NCI-H1417 (cell line): ENCODE results near the gene PACSIN1.

Experiments
- DNase-seq, 3 experiments: peaks; one replicate each; lab custom pipeline; 2025; lab: John Stamatoyannopoulos, UW

The PACSIN1 gene

DNA sequence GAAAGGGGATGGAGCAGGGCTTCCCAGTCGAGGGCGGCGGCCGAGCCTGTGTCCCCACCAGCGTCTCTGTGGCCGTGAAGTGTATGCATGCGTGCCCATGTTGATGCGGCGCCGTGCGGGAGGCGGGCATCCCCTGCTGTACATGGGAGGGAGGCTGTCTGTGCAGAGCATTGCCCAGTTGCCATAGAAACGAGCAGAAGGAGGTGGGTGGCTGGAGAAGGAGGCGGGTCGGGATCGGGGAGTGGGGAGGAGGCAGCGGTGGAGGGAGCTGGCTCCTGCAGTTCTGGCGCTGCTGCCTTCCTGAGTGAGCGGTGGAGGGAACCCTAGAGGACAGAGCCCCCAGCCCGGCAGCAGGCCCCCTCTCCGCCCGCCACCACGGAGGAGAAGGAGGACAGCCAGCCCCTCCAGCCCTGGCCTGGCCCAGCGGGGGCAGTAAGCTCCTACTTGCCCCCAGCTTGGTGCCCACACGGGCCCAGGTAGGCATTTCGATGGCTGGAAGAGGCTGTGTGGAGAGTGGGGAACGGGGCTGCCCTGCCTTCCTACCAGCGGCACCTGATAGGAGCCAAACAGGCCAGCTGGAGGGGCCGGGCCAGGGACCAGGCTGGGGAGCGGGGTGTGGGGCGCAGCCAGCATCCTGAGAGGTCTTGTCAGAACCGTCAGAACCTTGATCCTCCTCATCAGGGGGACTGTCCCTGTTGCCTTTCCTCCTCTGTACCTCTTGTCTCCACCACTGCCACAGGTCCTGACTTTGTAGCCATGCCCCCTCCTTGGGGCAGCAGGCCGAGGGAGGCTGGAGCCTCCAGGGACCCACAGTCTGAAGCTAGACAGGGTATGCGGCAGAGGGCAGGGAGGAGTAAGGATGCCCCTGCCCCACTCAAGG is 49.0 kb downstream of the PACSIN1 start:
- peak in 2 of 3 experiments; percentile 43 to 78 for DNase-seq

DNA sequence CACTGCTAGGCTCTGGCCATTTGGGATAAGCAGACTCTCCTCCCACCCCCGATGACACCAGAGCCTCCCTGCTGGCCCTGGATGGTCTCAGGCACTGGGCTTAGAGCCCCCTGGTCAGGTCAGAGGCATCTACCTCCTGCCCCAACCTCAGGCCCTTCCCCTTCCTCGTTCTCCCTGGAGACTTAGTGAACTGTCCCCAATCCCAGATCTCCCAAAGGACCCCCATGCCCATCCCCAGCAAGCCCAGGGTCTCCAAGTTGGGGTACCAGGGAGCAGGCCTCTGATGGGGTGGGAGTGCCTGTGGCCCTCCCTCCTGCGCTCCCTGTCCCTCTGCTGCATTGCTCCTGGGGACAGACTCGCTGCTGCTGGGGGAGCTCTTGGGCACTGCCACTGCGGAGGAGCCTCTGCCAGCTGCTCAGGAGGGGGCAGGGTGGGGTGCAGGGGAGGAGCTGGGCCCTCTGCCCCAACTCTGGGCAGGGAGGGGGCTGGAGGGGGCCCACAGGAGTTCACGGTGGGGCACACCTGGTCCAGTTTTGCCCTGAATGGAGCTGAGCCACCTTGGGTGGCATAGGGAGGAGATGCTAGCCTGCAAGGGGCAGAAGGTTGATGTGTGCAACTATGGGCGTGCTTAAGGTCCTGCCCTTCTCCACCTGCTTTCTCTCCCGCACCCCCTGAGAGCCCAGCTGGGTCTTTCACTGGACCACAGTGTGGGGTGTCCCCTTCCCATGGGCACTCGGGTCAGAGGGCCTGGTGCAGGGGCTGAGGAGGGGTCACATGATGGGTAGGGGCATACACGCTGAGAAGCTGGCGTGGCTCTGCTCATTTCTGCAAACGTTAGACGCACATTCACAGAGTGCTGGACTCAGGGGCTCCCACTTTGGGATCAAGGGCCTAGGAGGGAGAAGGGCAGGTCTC is 49.9 kb downstream of the PACSIN1 start:
- DNase-seq = no peak

DNA sequence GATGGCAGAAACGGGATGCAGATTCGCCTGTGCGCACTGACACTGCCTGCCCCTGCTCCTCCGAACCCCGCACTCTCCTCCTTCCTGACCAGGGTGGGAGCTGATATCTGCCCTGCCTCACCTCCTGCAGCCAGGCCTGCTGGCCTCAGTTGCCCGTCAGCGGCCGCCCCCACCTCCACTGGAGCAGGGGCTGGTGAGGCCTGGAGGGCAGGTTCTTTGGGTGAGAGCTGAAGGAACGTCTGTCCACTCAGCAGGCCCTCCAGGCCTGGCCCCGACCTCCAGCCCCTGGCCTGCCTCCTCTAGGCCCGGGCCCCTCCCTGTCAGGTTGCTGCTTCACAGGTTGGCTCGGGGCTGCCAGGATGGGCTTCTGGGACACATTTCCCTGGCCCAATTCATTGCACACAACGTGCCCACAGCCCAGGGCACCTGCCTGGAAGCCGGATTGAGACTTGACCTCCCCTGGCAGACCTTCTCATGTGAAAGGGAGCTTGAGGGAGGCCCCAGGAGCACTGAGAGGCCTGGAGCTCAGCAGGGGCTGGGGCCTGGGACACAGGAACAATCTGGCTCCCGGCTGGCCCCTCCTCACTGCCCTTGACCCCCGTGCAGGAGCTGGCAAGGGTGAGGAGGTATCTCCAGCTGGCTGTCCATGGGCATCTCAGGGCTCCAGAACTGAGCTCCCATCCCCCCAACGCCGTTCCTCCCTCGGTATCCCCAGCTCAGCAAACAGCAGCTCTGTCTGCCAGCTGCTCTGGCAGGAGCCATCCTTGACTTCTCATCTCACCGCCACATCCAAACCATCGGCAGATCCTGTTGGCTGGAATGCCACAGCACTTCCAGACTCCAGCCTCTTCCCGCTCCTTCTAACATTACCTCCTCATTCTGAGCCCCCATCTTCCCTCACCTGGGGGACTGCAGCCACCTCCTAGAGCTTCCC is 50.8 kb downstream of the PACSIN1 start:
- no peak for DNase-seq

- no peak for DNase-seq
These were observed 51.6 kb downstream of the PACSIN1 start for GRCh38 chr6:34517461-34517881.

GRCh38 chr6:34517966-34518365 is 52.1 kb downstream of the PACSIN1 start:
- DNase-seq = no peak

GRCh38 chr6:34518669-34519365 is 52.9 kb downstream of the PACSIN1 start:
- no peak for DNase-seq

- DNase-seq = no peak
These were observed 54.2 kb downstream of the PACSIN1 start for GRCh38 chr6:34519971-34520644.

- no peak for DNase-seq
These were observed 55.0 kb downstream of the PACSIN1 start for GRCh38 chr6:34520645-34521462.

DNA sequence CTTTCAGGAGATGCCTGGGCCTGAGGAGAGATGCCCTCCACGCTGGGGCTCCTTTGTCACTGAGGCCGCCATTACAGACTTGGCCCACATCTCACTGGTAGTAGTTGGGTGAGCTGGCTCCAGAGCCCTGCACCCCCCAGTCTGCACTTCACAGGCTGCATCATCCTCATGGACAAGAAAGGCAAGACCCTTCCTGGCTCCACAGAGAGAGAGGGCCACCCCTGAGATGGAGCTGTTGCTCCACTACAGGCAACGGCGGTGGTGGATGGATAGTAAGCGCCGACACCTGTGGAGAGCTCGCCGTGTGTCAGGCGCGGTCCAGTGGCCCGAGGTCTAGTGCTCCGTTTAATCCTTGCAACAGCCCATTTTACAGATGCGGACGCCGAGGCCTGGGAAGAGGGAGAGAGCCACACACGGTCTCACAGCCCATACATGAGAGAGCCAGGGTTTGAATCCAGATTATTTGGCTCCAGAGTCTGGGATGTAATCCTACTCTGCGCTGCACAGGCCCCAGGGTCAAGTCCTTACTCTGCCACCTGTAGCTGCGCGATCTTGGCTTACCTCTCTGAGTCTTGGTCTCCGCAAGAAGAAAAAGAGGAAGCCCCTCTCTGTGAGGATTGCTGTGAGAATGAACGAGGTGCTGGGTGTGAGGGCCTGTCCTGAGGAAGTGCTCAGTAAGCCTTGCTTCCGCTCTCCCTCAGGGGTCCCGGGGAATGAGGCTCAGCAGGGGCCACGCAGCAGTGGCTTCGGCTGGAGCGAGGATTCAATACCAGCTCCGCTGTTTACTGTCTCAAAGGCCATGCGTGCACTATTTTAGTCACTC is 55.8 kb downstream of the PACSIN1 start:
- no peak for DNase-seq

- no peak for DNase-seq
These were observed 56.9 kb downstream of the PACSIN1 start for GRCh38 chr6:34522761-34523160.

DNA sequence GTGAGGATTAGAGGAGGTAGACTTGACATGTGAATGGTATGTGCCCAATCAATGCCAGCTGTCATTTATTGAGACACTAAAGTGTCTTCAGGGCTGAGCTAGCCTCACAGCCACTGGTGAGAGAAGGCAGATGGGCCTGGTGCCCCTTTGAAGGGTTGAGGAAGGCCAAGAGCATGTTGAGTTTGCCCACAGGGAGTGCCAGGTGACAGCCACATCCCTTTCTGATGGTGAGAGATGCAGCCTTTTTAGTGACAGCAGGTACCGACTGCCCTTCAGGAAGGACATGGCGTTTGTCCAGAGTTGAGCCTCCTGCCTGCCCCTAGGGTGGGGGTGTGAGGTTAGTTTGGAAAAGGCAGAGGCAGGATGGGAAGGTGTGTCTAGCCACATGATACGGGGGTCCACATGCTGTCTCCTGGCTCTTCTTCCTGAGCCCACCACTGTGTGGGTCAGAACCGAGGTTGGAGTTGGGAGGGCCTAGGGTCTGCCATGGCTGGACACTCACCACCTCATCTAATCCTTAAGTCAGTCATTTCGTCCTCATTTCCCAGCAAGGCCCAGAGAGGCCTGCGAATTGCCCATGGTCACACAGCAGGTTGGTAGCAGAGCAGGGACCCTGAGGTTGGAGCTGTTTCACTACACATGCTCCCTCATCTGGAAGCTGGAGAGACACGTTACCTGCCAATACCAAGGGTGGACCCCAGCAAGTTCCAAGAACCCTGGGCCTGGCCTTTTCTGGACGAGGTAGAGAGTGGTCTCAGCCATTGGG is 57.7 kb downstream of the PACSIN1 start:
- no peak for DNase-seq

DNA sequence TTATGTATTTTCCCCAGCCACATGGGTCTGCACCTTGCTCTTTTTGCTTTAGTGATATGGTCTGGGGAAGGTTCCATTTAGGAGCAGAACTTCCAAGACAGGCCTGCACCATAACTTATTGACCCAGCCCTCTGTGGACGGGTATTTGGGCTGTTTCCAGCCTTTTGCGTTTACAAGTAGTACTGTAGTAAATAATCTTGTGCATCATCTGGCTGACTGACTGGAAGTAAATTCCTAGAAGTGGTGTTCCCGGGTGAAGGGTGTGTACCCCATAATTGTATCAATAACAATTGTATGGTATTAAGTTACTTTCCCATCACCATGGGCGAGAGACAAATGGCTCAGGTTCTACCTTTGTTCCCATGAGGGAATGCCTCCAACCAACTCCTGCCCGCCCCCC is 58.6 kb downstream of the PACSIN1 start:
- DNase-seq = peak in 1 of 3 experiments; percentile 7

- DNase-seq = no peak
These were observed 59.1 kb downstream of the PACSIN1 start for GRCh38 chr6:34524971-34525370.

- DNase-seq = no peak
These were observed 59.7 kb downstream of the PACSIN1 start for GRCh38 chr6:34525431-34526175.

GRCh38 chr6:34526241-34526972 is 60.5 kb downstream of the PACSIN1 start:
- peak in 1 of 3 experiments; percentile 47 for DNase-seq

- peak; percentile 69 to 89 (median 87) for DNase-seq
These were observed 61.3 kb downstream of the PACSIN1 start for GRCh38 chr6:34526992-34527728.
